Upper lobe of left lung (tissue), 6 donors: ENCODE measurements around the gene ATG101. TPM values are rescaled to one million over a fixed set of nuclear protein-coding genes. Genes with fewer than 3 reads are reported as not detected.

Source experiments
- ATAC-seq, 2 donors: fragments of 200-7000 bp; cut with Tn5 transposase; one replicate each; pipeline ENCODE4 v1.9.1; 2022; ENCODE audit warnings: mild to moderate bottlenecking in 2 of 2, moderate library complexity in 2 of 2; ENCODE audit not compliant: low FRiP score in 2 of 2
- DNase-seq, 2 donors: peaks; one replicate each; pipeline ENCODE4 v3.0.0-alpha.2; 2019 to 2020
- H3K27ac ChIP-seq, 4 donors: fragments of 200-600 bp; sonication (generic); one replicate each; pipeline ENCODE4 v1.5.1; 2016 to 2019
- H3K27me3 ChIP-seq, 4 donors: fragments of 200-600 bp; sonication (generic); one replicate each; pipeline ENCODE4 v1.5.1; 2017 to 2019
- H3K36me3 ChIP-seq, 4 donors: fragments of 200-600 bp; sonication (generic); one replicate each; pipeline ENCODE4 v1.5.1; 2016 to 2019
- H3K4me1 ChIP-seq, 4 donors: fragments of 200-600 bp; sonication (generic); one replicate each; pipeline ENCODE4 v1.5.1; 2018 to 2019
- H3K4me3 ChIP-seq, 4 donors: fragments of 200-600 bp; sonication (generic); one replicate each; pipeline ENCODE4 v1.5.1; 2017 to 2019; ENCODE audit warnings: mild to moderate bottlenecking in 2 of 4, moderate library complexity in 1 of 4
- H3K9me3 ChIP-seq, 4 donors: fragments of 200-600 bp; sonication (generic); one replicate each; pipeline ENCODE4 v1.5.1; 2018 to 2019
- EP300 ChIP-seq, 4 donors: sonication (generic); formaldehyde crosslinking; IDR thresholded peaks; one replicate each; pipeline ENCODE4 v1.5.1; 2017; ENCODE audit warnings: antibody characterized with exemption in 4 of 4, control low read depth in 2 of 4
- POLR2A ChIP-seq, 4 donors: fragments of 450-650 bp; IDR thresholded peaks; one replicate each; pipeline ENCODE4 v1.5.1; 2016 to 2017; ENCODE audit warnings: antibody characterized with exemption in 4 of 4, mild to moderate bottlenecking in 2 of 4
- POLR2AphosphoS5 ChIP-seq, 2 donors: sonication (generic); formaldehyde crosslinking; IDR thresholded peaks; one replicate each; pipeline ENCODE4 v1.5.1; 2017; ENCODE audit warnings: antibody characterized with exemption in 2 of 2
- WGBS, 2 donors: methylation state at CpG; one replicate each; pipeline ENCODE4 v1.1.5; 2017 to 2018; 5-methylcytosine and 5-hydroxymethylcytosine counted together
- total RNA-seq, 6 donors: library from RNA; depleted of rRNA in 4 of 6; stranded (reverse); fragments of >200 nt in 4 of 6; gene quantifications; one replicate each; pipeline versions ENCODE4 v1.1.0 to v1.2.1, GENCODE V29; 2016 to 2021
- TF ChIP-seq, protein P1 (sequence below), 6 experiments: fragments of 450-650 bp in 4 of 6; fragments of 200-600 bp in 2 of 6; sonication (generic) in 2 of 6; IDR thresholded peaks; one replicate each; pipeline ENCODE4 v1.5.1; 2016 to 2019; ENCODE audit warnings: antibody characterized with exemption in 6 of 6
- donor health status: DM: no; HTN: no; CAD: no; lungs with moderate emphysema.
- donor health status: DM: no; HTN: yes; CAD: no; lungs with severe emphysema.

ATG101 gene
- total RNA-seq, 6 donors from 2014 or later = 17.8 to 74.8 (median 35.9) TPM

DNA sequence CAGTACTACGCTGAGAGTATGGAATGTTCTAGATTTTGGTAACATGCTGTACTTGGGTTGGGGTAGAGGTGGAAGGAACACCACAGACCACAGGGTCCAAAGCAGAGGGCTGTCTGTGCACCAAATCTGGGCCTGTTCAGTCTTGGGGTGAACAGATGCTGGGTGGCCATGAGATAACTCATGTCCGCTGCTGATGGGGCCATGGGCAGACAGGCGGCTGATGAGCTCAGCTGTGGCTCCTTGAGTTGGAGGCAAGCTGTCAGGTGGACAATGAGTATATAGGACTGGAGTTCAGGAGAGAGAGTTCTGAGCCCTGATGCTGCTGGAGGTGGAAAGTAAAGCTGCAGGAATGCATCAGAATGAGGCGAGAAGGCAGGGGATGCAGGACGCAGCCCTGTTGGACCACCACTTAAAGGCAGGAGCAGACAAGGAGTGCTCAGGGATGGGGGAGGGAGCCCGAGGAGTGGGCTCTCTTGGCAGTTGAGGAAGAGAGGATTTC, 16.0 kb downstream of the ATG101 start:
- DNase-seq (no peak), ATAC-seq (no peak)
- H3K27me3 ChIP-seq = no peaks in the 10 kb centered on the region
- H3K4me3 ChIP-seq = no peak overlapping the region
- 85 to 90% methylated on average over 6 of the region's 6 CpGs for WGBS, 2 donors
- H3K27ac ChIP-seq = no peak overlapping the region
- no peaks in the 10 kb centered on the region for H3K9me3 ChIP-seq
- no peaks in the 10 kb centered on the region for H3K36me3 ChIP-seq
- TF ChIP-seq EP300 (IDR thresholded peaks at IDR 0.05) = no peak
- TF ChIP-seq, protein P1, sequence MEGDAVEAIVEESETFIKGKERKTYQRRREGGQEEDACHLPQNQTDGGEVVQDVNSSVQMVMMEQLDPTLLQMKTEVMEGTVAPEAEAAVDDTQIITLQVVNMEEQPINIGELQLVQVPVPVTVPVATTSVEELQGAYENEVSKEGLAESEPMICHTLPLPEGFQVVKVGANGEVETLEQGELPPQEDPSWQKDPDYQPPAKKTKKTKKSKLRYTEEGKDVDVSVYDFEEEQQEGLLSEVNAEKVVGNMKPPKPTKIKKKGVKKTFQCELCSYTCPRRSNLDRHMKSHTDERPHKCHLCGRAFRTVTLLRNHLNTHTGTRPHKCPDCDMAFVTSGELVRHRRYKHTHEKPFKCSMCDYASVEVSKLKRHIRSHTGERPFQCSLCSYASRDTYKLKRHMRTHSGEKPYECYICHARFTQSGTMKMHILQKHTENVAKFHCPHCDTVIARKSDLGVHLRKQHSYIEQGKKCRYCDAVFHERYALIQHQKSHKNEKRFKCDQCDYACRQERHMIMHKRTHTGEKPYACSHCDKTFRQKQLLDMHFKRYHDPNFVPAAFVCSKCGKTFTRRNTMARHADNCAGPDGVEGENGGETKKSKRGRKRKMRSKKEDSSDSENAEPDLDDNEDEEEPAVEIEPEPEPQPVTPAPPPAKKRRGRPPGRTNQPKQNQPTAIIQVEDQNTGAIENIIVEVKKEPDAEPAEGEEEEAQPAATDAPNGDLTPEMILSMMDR (IDR thresholded peaks at IDR 0.05) = no peak
- no peak for TF ChIP-seq POLR2A (IDR thresholded peaks at IDR 0.05)
- TF ChIP-seq POLR2AphosphoS5 (IDR thresholded peaks at IDR 0.05) = no peak
- peaks cover 18 to 30% (median 27%) of the 10 kb centered on the region in 4 donors for H3K4me1 ChIP-seq

DNA sequence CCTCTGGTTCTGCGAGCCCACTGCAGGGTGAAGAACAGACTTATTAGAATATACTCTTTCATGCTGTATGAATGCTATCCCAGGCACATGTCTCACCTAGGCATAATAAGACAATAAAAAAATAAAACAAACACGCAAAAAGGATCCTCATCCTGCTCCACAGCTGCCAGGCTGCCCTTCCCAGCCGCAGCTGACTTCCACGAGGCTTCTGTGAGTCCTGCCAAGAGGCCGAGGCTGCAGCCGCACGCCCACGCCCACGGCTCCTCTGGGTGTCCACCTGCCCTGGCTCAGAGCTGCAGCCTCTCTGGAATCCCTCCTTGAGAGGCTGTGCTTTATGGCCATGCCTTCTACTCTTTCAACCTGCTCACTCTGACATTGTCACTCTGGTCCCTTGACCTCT, 16.6 kb downstream of the ATG101 start:
- H3K27ac ChIP-seq = no peak overlapping the region
- no peak overlapping the region for H3K4me3 ChIP-seq
- peaks cover 12 to 24% (median 20%) of the 10 kb centered on the region in 4 donors for H3K4me1 ChIP-seq
- no peak for TF ChIP-seq EP300 (IDR thresholded peaks at IDR 0.05)
- TF ChIP-seq, protein P1 (IDR thresholded peaks at IDR 0.05) = no peak
- no peak for TF ChIP-seq POLR2A (IDR thresholded peaks at IDR 0.05)
- no peak for TF ChIP-seq POLR2AphosphoS5 (IDR thresholded peaks at IDR 0.05)
- no peaks in the 10 kb centered on the region for H3K9me3 ChIP-seq
- ATAC-seq (no peak), DNase-seq (peak in 1 of 2 donors; percentile 69)
- WGBS, 2 donors = 65% methylated on average over 9 of the region's 9 CpGs
- H3K27me3 ChIP-seq = no peaks in the 10 kb centered on the region
- no peaks in the 10 kb centered on the region for H3K36me3 ChIP-seq

DNA sequence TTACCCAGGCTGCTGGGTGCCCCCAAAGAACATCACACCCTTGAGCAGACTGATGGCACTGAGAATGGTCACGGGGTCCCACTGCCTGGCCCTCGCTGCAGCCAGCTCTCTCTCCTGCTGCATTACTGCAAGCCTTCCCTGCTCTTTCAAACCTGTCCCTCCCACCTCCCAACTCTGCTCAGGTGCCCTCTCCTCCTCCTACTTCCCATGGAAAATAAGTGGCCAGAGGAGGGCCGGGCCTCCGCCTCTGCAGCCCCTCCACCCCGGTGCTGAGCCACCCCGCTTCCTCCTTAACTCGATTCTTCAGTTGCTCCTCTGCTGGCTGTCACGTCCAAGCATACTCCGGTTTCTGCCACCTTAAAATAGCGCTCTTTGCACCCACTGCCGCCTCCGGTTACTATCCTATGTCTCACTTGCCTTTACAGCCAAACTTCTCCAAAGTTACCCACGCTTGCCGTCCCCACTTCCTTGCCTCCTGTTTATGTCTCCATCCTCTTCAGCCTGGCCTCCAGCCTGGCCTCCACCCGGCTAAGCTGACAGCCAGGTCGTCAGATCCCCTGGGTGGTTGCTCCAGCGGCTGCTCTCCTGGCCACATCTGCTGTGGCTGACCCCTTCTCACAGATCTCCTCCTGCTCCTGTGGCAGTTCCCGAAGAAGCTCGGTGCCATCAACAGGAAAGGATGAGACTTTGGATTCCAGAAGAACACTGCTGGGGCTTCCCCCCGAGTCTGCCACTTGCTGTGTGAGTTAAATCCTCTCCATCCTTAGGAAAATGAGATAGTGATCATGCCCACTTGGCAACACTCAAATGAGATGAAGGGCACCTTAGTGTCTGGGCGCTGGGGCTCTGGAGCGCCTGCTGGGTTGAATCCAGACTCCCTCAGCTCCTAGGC, 17.4 kb downstream of the ATG101 start:
- Histone ChIP-seq H3K4me1 (peaks cover 12 to 15% (median 14%) of the 10 kb centered on the region in 4 donors), H3K9me3 (no peaks in the 10 kb centered on the region), H3K27me3 (no peaks in the 10 kb centered on the region), H3K36me3 (no peaks in the 10 kb centered on the region), H3K4me3 (no peak overlapping the region), H3K27ac (no peak overlapping the region)
- ATAC-seq (no peak), DNase-seq (peak in 1 of 2 donors; percentile 40)
- TF ChIP-seq POLR2AphosphoS5 (IDR thresholded peaks at IDR 0.05) (no peak), EP300 (IDR thresholded peaks at IDR 0.05) (no peak), POLR2A (IDR thresholded peaks at IDR 0.05) (no peak)
- TF ChIP-seq, protein P1 (IDR thresholded peaks at IDR 0.05) = no peak
- WGBS, 2 donors = 78% methylated on average over 19 to 22 of the region's 22 CpGs

DNA sequence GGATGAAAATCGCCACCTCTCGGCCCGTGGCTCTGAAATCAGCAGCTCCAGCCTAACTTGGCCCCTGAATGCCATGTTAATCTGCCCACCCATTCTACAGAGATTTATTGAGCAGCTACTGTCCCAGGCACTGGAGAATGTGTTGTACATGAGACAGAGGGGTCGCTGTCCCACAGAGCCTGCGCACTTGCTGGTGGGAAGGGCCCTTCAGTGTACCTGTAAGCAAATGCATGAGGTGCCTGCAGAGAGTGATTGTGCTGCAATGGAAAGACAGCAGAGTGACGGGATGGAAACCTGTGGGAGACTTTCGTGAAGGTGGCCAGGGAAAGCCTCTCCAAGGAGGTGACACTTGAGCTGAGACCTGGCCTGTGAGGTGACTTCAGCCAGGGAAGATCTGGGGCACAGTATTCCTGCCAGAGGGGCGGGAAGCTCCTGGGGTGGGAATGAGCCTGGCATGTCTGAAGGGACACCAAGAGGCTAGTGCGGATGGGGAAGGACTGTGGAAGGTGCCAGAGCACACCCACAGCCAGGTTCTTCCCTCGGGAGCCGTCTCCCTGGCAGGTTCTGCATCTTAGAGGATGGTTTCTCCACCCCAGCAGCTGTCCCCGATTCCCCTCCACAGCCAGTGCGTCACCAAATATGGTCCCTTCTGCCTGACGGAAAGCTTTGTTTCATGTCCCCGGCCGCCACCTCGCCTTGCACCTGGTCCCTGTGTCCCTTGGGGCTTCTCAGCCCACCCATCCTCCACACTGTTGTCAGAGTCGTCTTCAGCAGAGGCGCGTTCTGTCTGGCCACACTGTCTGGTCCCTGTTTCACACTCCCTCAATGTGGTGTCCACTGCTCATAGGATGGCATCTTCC, 18.4 kb downstream of the ATG101 start:
- Histone ChIP-seq H3K36me3 (no peaks in the 10 kb centered on the region), H3K27me3 (no peaks in the 10 kb centered on the region), H3K27ac (no peak overlapping the region), H3K9me3 (no peaks in the 10 kb centered on the region), H3K4me3 (no peak overlapping the region), H3K4me1 (peaks cover 3 to 6% (median 4%) of the 10 kb centered on the region in 4 donors)
- DNase-seq (peak in 1 of 2 donors; percentile 31), ATAC-seq (no peak)
- TF ChIP-seq, protein P1 (IDR thresholded peaks at IDR 0.05) = no peak
- no peak for TF ChIP-seq POLR2A (IDR thresholded peaks at IDR 0.05)
- TF ChIP-seq POLR2AphosphoS5 (IDR thresholded peaks at IDR 0.05) = no peak
- no peak for TF ChIP-seq EP300 (IDR thresholded peaks at IDR 0.05)
- 79 to 84% methylated on average over 20 of the region's 20 CpGs for WGBS, 2 donors
